SK-N-SH treated with all-trans-retinoic acid at 6 μM for 48 hours (cell line): ENCODE data around the gene ZNF217.

Experiments
- ARNTL ChIP-seq: fragments of 450-650 bp; formaldehyde crosslinking; IDR thresholded peaks from 2 replicates; pipeline ENCODE4 v1.5.0; 2020; ENCODE audit warnings: low read depth, mild to moderate bottlenecking, moderate library complexity, borderline replicate concordance
- BACH2 ChIP-seq: fragments of 250-450 bp; sonication (Bioruptor Pico); IDR thresholded peaks from 2 replicates; pipeline ENCODE4 v1.9.0; 2021; ENCODE audit warnings: mild to moderate bottlenecking, borderline replicate concordance
- ESRRG ChIP-seq: fragments of 250-450 bp; sonication (Bioruptor Pico); IDR thresholded peaks from 2 replicates; pipeline ENCODE4 v1.6.1; 2021; ENCODE audit warnings: mild to moderate bottlenecking
- GLIS3 ChIP-seq: fragments of 250-450 bp; sonication (Bioruptor Pico); IDR thresholded peaks from 2 replicates; pipeline ENCODE4 v1.5.0; 2020; ENCODE audit warnings: mild to moderate bottlenecking, moderate library complexity
- OSR1 ChIP-seq: fragments of 250-450 bp; sonication (Bioruptor Pico); IDR thresholded peaks from 2 replicates; pipeline ENCODE4 v1.8.0; 2022; ENCODE audit warnings: moderate library complexity, mild to moderate bottlenecking, inconsistent platforms
- RARB ChIP-seq: fragments of 250-450 bp; sonication (Bioruptor Pico); IDR thresholded peaks from 2 replicates; pipeline ENCODE4 v1.8.0; 2021; ENCODE audit warnings: mild to moderate bottlenecking, moderate library complexity
- TCF4 ChIP-seq: fragments of 250-450 bp; sonication (Bioruptor Pico); IDR thresholded peaks from 2 replicates; pipeline ENCODE4 v1.8.0; 2021; ENCODE audit warnings: mild to moderate bottlenecking, moderate library complexity, borderline replicate concordance
- ZFP3 ChIP-seq: fragments of 250-450 bp; sonication (Bioruptor Pico); IDR thresholded peaks from 2 replicates; pipeline ENCODE4 v1.5.0; 2020; ENCODE audit warnings: mild to moderate bottlenecking, moderate library complexity
- ZFP30 ChIP-seq: fragments of 450-650 bp; formaldehyde crosslinking; IDR thresholded peaks from 2 replicates; pipeline ENCODE4 v1.5.0; 2022; ENCODE audit warnings: mild to moderate bottlenecking, moderate library complexity
- TF ChIP-seq, protein P1 (sequence below): fragments of 250-450 bp; sonication (Bioruptor Pico); IDR thresholded peaks from 2 replicates; pipeline ENCODE4 v1.8.0; 2020; ENCODE audit warnings: mild to moderate bottlenecking, moderate library complexity, borderline replicate concordance
- TF ChIP-seq, protein P2 (sequence below): fragments of 250-450 bp; sonication (Bioruptor Pico); IDR thresholded peaks from 2 replicates; pipeline ENCODE4 v1.5.1; 2021; ENCODE audit warnings: mild to moderate bottlenecking, moderate library complexity
- TF ChIP-seq, protein P3 (sequence below): fragments of 250-450 bp; sonication (Bioruptor Pico); IDR thresholded peaks from 2 replicates; pipeline ENCODE4 v1.5.1; 2020; ENCODE audit warnings: low read depth, mild to moderate bottlenecking, moderate library complexity

DNA sequence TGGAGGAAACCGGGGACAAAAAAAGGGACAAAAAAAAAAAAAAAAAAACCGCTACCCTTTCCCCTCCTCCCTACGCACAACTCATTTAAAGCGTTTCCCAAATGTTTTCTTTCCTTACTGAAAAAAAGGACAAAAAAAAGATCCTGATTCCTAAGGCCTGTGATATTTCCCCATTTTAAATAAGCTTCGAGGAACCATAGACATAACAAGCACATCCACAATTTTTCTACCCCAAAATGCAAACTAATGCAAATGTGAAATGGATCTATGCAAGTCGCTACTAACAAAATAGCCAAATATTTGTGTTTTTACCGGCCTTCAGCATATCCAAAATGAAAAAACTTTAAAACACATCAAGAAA lies 1.4 kb upstream of the ZNF217 start:
- TF ChIP-seq RARB (CRISPR knock-in tag): no peak
- no peak for TF ChIP-seq TCF4 (CRISPR knock-in tag)
- no peak for TF ChIP-seq ZFP30 (CRISPR knock-in tag)
- TF ChIP-seq, protein P1, sequence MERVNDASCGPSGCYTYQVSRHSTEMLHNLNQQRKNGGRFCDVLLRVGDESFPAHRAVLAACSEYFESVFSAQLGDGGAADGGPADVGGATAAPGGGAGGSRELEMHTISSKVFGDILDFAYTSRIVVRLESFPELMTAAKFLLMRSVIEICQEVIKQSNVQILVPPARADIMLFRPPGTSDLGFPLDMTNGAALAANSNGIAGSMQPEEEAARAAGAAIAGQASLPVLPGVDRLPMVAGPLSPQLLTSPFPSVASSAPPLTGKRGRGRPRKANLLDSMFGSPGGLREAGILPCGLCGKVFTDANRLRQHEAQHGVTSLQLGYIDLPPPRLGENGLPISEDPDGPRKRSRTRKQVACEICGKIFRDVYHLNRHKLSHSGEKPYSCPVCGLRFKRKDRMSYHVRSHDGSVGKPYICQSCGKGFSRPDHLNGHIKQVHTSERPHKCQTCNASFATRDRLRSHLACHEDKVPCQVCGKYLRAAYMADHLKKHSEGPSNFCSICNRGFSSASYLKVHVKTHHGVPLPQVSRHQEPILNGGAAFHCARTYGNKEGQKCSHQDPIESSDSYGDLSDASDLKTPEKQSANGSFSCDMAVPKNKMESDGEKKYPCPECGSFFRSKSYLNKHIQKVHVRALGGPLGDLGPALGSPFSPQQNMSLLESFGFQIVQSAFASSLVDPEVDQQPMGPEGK (CRISPR knock-in tag): no peak
- TF ChIP-seq, protein P2, sequence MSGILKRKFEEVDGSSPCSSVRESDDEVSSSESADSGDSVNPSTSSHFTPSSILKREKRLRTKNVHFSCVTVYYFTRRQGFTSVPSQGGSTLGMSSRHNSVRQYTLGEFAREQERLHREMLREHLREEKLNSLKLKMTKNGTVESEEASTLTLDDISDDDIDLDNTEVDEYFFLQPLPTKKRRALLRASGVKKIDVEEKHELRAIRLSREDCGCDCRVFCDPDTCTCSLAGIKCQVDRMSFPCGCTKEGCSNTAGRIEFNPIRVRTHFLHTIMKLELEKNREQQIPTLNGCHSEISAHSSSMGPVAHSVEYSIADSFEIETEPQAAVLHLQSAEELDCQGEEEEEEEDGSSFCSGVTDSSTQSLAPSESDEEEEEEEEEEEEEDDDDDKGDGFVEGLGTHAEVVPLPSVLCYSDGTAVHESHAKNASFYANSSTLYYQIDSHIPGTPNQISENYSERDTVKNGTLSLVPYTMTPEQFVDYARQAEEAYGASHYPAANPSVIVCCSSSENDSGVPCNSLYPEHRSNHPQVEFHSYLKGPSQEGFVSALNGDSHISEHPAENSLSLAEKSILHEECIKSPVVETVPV: no peak
- no peak for TF ChIP-seq ZFP3 (CRISPR knock-in tag)
- TF ChIP-seq BACH2 (CRISPR knock-in tag): no peak
- TF ChIP-seq ESRRG: no peak
- TF ChIP-seq OSR1 (CRISPR knock-in tag): no peak
- no peak for TF ChIP-seq ARNTL (CRISPR knock-in tag)
- no peak for TF ChIP-seq GLIS3 (CRISPR knock-in tag)
- TF ChIP-seq, protein P3, sequence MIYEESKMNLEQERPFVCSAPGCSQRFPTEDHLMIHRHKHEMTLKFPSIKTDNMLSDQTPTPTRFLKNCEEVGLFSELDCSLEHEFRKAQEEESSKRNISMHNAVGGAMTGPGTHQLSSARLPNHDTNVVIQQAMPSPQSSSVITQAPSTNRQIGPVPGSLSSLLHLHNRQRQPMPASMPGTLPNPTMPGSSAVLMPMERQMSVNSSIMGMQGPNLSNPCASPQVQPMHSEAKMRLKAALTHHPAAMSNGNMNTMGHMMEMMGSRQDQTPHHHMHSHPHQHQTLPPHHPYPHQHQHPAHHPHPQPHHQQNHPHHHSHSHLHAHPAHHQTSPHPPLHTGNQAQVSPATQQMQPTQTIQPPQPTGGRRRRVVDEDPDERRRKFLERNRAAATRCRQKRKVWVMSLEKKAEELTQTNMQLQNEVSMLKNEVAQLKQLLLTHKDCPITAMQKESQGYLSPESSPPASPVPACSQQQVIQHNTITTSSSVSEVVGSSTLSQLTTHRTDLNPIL: no peak
